HepG2 (cell line): ENCODE results near the gene CTAGE1. TPM values are rescaled to one million over a fixed set of nuclear protein-coding genes. Genes with fewer than 3 reads are reported as not detected.

Experiments
- ATAC-seq: fragments of 200-7000 bp; cut with Tn5 transposase; 3 replicates; pipeline ENCODE4 v1.9.1; 2020; ENCODE audit warnings: mild to moderate bottlenecking, moderate library complexity
- BruUV-seq: library from RNA; stranded (reverse); fragments of 400-500 nt; replicated peaks from 2 replicates; lab custom pipeline; 2021; lab: Mats Ljungman, UMichigan
- CTCF ChIA-PET: fragments of 300-600 bp; formaldehyde crosslinking; extraction: SDS; loops from one replicate; lab custom pipeline; 2021; ENCODE audit warnings: low total read pairs, inconsistent platforms, low intra/inter-chr PET ratio; lab: Yijun Ruan, JAX
- POLR2A ChIA-PET: fragments of 350-600 bp; sonication (Branson Sonifier 250); formaldehyde crosslinking; loops from one replicate; lab custom pipeline; 2020; ENCODE audit warnings: antibody characterized with exemption, inconsistent platforms; lab: Yijun Ruan, JAX
- DNase-seq: peaks from one replicate; pipeline ENCODE4 v3.0.0-alpha.2; 2015; ENCODE audit warnings: low spot score
- FAIRE-seq: peaks from 3 replicates; lab custom pipeline; 2011; peaks lifted over from hg19 to GRCh38; lab: Jason Lieb, UNC
- H2AFZ ChIP-seq: one replicate; pipeline ENCODE4 v1.6.1; 2011; ENCODE audit warnings: low read length, inconsistent platforms
- H3K27ac ChIP-seq: fragments of 300-600 bp; 3 replicates; pipeline ENCODE4 v1.8.0; 2011; ENCODE audit warnings: mixed run types, mild to moderate bottlenecking, mixed read lengths, low read length, inconsistent platforms; ENCODE audit not compliant: insufficient read depth; ENCODE audit errors: extremely low read length
- H3K27me3 ChIP-seq, 2 experiments: fragments of 200-600 bp in 1 of 2; 2 replicates in 1 of 2; 3 replicates in 1 of 2; pipeline versions ENCODE4 v1.6.0 to v1.8.0; 2011; ENCODE audit warnings: low read length in 2 of 2, mild to moderate bottlenecking in 2 of 2, moderate library complexity in 2 of 2, inconsistent platforms in 1 of 2; ENCODE audit not compliant: insufficient read depth in 2 of 2, control insufficient read depth in 1 of 2
- H3K36me3 ChIP-seq, 2 experiments: fragments of 200-600 bp in 1 of 2; replicated peaks in 1 of 2; 2 replicates in 1 of 2; 3 replicates in 1 of 2; pipeline versions ENCODE4 v1.5.1 to v1.8.0; 2011; ENCODE audit warnings: low read length in 2 of 2, inconsistent platforms in 1 of 2; ENCODE audit not compliant: insufficient read depth in 2 of 2, control insufficient read depth in 1 of 2
- H3K4me1 ChIP-seq: 2 replicates; pipeline ENCODE4 v1.5.1; 2012; ENCODE audit warnings: low read length, inconsistent platforms; ENCODE audit not compliant: insufficient read depth
- H3K4me2 ChIP-seq: 2 replicates; pipeline ENCODE4 v1.6.0; 2011; ENCODE audit warnings: low read depth, low read length, inconsistent platforms
- H3K4me3 ChIP-seq, 3 experiments: fragments of 200-600 bp in 1 of 3; sonication (generic), shearing (Covaris generic) in 1 of 3; replicated peaks in 1 of 3; 2 replicates each; pipeline ENCODE4 v1.5.1; 2011 to 2016; ENCODE audit warnings: low read length in 3 of 3, inconsistent platforms in 2 of 3, low read depth in 2 of 3, mild to moderate bottlenecking in 2 of 3, control low read depth in 1 of 3, mixed read lengths in 1 of 3; ENCODE audit not compliant: insufficient read depth in 1 of 3
- H3K79me2 ChIP-seq: one replicate; pipeline ENCODE4 v1.6.1; 2011; ENCODE audit warnings: low read length, inconsistent platforms; ENCODE audit not compliant: insufficient read depth
- H3K9ac ChIP-seq: 2 replicates; pipeline ENCODE4 v1.6.0; 2011; ENCODE audit warnings: mild to moderate bottlenecking, low read depth, low read length, inconsistent platforms; ENCODE audit not compliant: insufficient read depth
- H3K9me3 ChIP-seq: 2 replicates; pipeline ENCODE4 v1.5.1; 2012; ENCODE audit warnings: mild to moderate bottlenecking, low read length
- H4K20me1 ChIP-seq: 2 replicates; pipeline ENCODE4 v1.6.0; 2011; ENCODE audit warnings: inconsistent platforms, mild to moderate bottlenecking, low read length, moderate library complexity; ENCODE audit not compliant: insufficient read depth
- SATB2 ChIP-seq: sonication (generic); formaldehyde crosslinking; IDR thresholded peaks from 2 replicates; pipeline ENCODE4 v1.5.0; 2020; ENCODE audit warnings: missing genetic modification reagents
- ZFY ChIP-seq: sonication (generic); formaldehyde crosslinking; IDR thresholded peaks from 2 replicates; pipeline ENCODE4 v1.4.0; 2020; ENCODE audit warnings: missing genetic modification reagents
- ZNF207 ChIP-seq: fragments of 450-650 bp; IDR thresholded peaks from 2 replicates; pipeline ENCODE4 v1.6.1; 2016; ENCODE audit warnings: antibody characterized with exemption, borderline replicate concordance
- ZNF225 ChIP-seq: sonication (generic); formaldehyde crosslinking; IDR thresholded peaks from 2 replicates; pipeline ENCODE4 v1.4.0; 2020; ENCODE audit warnings: mild to moderate bottlenecking, missing genetic modification reagents
- ZNF501 ChIP-seq: sonication (generic); formaldehyde crosslinking; IDR thresholded peaks from 2 replicates; pipeline ENCODE4 v1.5.1; 2020; ENCODE audit warnings: mild to moderate bottlenecking, moderate library complexity, missing genetic modification reagents
- WGBS: methylation state at CpG from one replicate; pipeline ENCODE4 v1.1.6; 2017; ENCODE audit warnings: low lambda C conversion rate; 5-methylcytosine and 5-hydroxymethylcytosine counted together
- in situ Hi-C: cut with HindIII; loops from 2 replicates; pipeline ENCODE4 v1.10.0; 2017; ENCODE audit warnings: low pct_unique_long_range_greater_than_20kb; ENCODE audit not compliant: extremely low pct_ligation_motif_present
- intact Hi-C: fragments of 100-400 bp; cut with micrococcal nuclease; formaldehyde crosslinking; loops from one replicate; pipeline ENCODE4 v1.10.0; 2022; ENCODE audit not compliant: unreplicated experiment
- polyA plus RNA-seq, 8 experiments: library from polyadenylated mRNA; depleted of rRNA in 3 of 8; stranded (reverse) in 7 of 8; unstranded in 1 of 8; fragments of >200 nt; fragmentation: Illumina TruSeq in 4 of 8; extraction: Trizol in 4 of 8; gene quantifications; 2 replicates each; pipeline versions ENCODE4 v1.2.1 to v1.2.3, GENCODE V29; 2011 to 2016; ENCODE audit warnings: low read depth in 4 of 8, missing spikeins in 1 of 8, mixed read lengths in 1 of 8; ENCODE audit not compliant: insufficient read depth in 1 of 8
- total RNA-seq, 5 experiments: library from RNA; depleted of rRNA; stranded (reverse); fragments of >200 nt; fragmentation: Illumina TruSeq; extraction: Trizol; gene quantifications; 2 replicates each; pipeline ENCODE4 v1.2.3, GENCODE V29; 2016; ENCODE audit warnings: low read depth in 1 of 5

The CTAGE1 gene
- total and polyA plus RNA-seq, 2 of the 13 experiments (the other 11 are each of a cell fraction or from before 2014, with no cell fraction given) = 0.02 TPM; not detected in 1

- no peak overlapping the region for H3K4me2 ChIP-seq
- no peak overlapping the region for H2AFZ ChIP-seq
- H3K27me3 ChIP-seq = no peaks in the 10 kb centered on the region
- H4K20me1 ChIP-seq = no peaks in the 10 kb centered on the region
- no peak for ATAC-seq
- TF ChIP-seq ZNF207 (no peak), SATB2 (CRISPR knock-in tag) (no peak)
- H3K4me3 ChIP-seq = no peak overlapping the region
- no peaks in the 10 kb centered on the region for H3K36me3 ChIP-seq
- in situ Hi-C loops (no loop called here), intact Hi-C loops (no loop called here)
- CTCF ChIA-PET = no interaction called here
- no peaks in the 10 kb centered on the region for H3K9me3 ChIP-seq
- FAIRE-seq = no peak
- 20% methylated on average over 5 of the region's 5 CpGs for WGBS
- H3K4me1 ChIP-seq = no peaks in the 10 kb centered on the region
- no peaks in the 10 kb centered on the region for H3K79me2 ChIP-seq
- POLR2A ChIA-PET = no interaction called here
- DNase-seq = no peak
- no peak overlapping the region for H3K9ac ChIP-seq
- BruUV-seq = no TSS peak
- no peak overlapping the region for H3K27ac ChIP-seq
These were observed 30.4 kb downstream of the CTAGE1 start for GRCh38 chr18:22387364-22387763.

DNA sequence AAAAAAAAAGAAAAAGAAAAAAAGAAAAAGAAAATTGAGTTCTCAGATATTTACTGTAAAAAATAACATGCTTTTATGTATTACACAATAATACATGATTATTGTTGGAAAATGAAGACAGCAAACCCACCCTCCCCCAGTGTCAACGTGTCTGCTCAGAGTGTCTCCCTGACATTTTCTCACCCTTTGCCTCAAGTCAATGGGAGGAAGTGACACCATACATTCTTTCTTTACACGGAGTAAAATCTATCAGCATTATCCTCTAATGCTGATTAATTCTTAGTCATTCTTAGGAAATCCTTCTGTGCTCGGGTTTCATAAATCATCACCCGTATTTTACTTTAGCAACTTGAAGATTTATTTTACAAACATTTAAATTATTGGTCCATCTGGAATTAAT is 32.0 kb downstream of the CTAGE1 start:
- no peak overlapping the region for H3K9ac ChIP-seq
- no peaks in the 10 kb centered on the region for H3K4me1 ChIP-seq
- H4K20me1 ChIP-seq = no peaks in the 10 kb centered on the region
- no peaks in the 10 kb centered on the region for H3K9me3 ChIP-seq
- no peaks in the 10 kb centered on the region for H3K79me2 ChIP-seq
- no peak overlapping the region for H3K27ac ChIP-seq
- FAIRE-seq = no peak
- intact Hi-C loops = no loop called here
- POLR2A ChIA-PET = no interaction called here
- TF ChIP-seq ZFY (CRISPR knock-in tag) = no peak
- no peak for TF ChIP-seq ZNF501
- no peak for TF ChIP-seq ZNF225 (CRISPR knock-in tag)
- TF ChIP-seq, all 625 proteins: peak for 0
- Histone ChIP-seq H3K36me3 (no peaks in the 10 kb centered on the region), H3K4me2 (no peak overlapping the region), H2AFZ (no peak overlapping the region), H3K4me3 (no peak overlapping the region), H3K27me3 (no peaks in the 10 kb centered on the region)
- CTCF ChIA-PET = no interaction called here
- no peak for DNase-seq
- in situ Hi-C loops = no loop called here
- no TSS peak for BruUV-seq
- no peak for ATAC-seq
- 14% methylated on average over 4 of the region's 4 CpGs for WGBS
